Hematopoietic multipotent progenitor cell (in vitro differentiated cells): ENCODE data around the gene GNB2. TPM values are rescaled to one million over a fixed set of nuclear protein-coding genes. Genes with fewer than 3 reads are reported as not detected.
A peak's percentile ranks its signal among the peaks of the same experiment; 100 is the strongest.

Experiments used
- DNase-seq, 3 donors: peaks; one replicate each; pipeline ENCODE4 v3.0.0-alpha.2; 2011 to 2015; ENCODE audit warnings: low read depth in 2 of 3, low spot score in 2 of 3
- total RNA-seq: library from RNA; depleted of rRNA; stranded (reverse); fragments of >200 nt; gene quantifications from one replicate; pipeline ENCODE4 v1.2.3, GENCODE V29; 2012

The GNB2 gene
- total RNA-seq, result 121 TPM

DNA sequence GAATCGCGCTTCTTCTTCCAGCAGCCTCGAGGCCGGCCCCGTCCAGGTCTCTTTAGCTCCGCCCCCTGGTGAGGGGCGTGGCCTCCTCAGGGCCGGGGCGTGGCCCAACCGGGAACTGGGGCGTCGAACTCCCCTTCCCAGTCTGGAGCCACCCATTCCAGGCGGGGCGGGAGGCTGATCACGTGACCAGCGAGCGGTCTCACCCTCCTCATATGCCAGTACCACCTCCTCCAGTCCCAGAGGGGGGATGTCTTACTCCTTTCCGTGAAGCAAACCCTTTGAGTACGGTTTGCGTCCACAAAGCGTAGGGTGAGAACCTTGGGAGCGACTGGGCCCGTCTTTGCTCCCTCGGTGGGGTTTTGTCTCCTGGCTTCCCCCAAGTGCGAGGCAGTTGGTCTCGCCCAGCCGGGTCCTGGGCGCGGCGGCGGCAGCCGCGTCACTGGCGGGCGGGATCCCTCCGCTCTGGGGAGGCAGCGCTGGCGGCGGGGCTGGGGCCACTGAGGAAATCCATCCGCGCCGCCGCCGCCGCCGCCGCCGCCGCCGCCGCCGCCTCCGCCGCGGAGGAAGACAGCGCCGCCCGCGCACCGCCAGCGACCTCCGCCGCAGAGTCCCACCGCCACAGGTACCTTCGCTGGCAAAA is at the start of gene GNB2:
GNB2 (plus strand) TSS at position 439 of the 640 bp plus-strand sequence. CDS start 2,526 bp downstream, outside the sequence.
- peak; percentile 95 to 99 (median 98) for DNase-seq

GRCh38 chr7:100623951-100624824 is 49.4 kb upstream of the GNB2 start:
- no peak for DNase-seq

DNA sequence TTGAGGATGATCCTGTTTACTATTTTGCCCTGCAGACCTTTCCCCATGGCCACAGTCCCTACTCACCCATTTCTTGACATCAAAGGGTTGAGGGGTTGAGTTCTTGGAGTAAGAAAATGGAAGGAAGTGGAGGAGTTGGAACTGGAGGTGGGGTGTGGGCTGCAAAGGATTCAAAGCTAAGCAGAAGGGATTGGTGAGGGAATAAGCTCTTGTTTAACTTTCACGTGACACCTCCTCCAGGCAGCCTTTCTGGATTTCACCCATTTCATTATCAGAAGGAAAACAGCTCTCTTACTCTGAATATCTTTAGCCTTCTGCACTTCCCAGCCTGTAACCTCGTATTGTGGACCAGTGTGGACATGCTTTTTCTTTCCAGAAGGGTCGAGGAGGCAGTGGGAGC is 47.5 kb upstream of the GNB2 start:
- DNase-seq, result no peak

DNA sequence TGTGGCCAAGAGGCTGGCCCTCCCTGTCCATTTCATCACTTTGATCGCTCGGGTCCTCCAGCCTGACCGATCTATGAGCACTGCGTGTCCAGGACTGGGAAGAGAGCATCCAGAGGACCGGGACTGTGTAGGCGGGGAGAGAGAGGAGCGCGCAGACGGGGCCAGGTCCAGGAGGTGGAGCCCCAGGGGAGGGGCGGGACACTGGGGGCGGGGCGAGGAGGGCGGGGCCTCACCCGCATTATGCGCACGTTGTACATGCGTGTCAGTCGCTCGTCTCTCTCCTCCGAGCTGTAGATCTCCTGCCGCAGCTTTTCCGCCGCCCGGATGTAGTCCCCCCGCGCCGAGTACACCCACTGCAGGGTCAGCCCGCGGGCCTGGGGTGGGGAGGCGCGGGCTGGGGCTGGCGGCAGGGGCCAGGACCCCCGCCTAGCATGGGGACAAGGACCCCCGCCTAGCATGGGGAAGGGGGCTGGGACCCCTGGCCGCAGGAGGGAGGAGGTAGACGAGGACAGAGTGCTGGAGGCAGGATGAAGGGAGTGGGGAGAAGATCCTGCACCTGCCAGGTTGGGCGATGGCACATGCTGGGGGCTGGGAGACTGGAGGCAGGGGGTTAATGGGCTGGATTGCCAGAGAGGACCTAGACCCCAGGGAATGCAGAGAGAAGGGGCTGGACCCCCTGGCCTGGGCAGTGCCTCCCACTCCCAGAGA is 46.9 kb upstream of the GNB2 start:
- peak; percentile 76 to 80 (median 78) for DNase-seq

GRCh38 chr7:100627238-100627549 is 46.3 kb upstream of the GNB2 start:
- DNase-seq, result no peak

DNA sequence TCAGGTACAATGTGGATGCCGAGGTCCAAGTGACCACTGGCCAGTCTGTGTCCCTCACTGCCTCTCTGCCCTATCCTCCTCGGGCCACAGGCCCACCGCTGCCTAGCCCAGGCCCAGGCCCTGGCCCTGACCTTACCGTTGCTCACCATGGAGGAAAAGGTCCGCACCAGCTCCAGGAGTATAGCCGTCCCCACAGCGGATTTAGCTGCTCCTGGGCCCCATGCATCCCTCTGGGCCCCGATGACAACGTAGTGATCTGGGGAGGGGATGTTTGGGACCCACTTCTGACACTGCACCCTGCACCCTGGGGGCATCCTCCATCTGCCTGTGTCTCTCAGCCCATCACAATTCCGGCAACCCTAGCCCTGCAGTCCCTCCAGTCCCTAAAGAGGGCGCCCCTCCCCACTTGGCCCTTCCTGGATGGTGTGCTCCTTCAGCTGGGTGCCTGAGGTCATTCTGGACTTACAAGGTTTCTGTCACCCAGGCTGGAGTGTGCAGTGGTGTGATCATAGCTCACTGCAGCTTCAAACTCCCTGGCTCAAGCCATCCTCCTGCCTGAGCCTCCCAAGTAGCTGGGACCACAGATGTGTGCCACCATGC is 44.3 kb upstream of the GNB2 start:
- DNase-seq, result peak in 1 of 3 donors; percentile 30

- DNase-seq, result no peak
These were observed 43.5 kb upstream of the GNB2 start for GRCh38 chr7:100630066-100630465.

- peak in 2 of 3 donors; percentile 56 to 59 for DNase-seq
These were observed 40.4 kb upstream of the GNB2 start for GRCh38 chr7:100632951-100633717.

DNA sequence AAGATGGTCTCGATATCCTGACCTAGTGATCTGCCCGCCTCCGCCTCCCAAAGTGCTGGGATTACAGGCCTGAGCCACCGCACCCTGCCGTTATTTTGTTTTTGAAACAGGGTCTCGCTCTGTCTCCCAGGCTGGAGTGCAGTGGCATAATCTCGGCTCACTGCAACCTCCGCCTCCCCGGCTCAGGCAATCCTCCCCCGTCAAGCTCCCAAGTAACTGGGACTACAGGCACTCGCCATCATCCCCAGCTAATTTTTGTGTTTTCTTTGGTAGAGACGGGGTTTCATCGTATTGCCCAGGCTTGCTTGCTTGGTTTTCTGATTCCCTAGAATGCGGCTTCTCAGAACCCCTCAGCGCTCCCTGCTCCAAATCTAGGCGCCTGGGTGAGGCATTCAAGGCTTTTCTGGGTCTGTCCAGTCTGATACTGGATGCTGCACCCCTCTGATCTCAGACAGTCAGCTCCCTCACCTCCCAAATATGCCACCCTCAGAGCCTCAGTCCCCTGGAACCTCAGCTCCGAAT is 33.5 kb upstream of the GNB2 start:
- DNase-seq, result no peak

DNA sequence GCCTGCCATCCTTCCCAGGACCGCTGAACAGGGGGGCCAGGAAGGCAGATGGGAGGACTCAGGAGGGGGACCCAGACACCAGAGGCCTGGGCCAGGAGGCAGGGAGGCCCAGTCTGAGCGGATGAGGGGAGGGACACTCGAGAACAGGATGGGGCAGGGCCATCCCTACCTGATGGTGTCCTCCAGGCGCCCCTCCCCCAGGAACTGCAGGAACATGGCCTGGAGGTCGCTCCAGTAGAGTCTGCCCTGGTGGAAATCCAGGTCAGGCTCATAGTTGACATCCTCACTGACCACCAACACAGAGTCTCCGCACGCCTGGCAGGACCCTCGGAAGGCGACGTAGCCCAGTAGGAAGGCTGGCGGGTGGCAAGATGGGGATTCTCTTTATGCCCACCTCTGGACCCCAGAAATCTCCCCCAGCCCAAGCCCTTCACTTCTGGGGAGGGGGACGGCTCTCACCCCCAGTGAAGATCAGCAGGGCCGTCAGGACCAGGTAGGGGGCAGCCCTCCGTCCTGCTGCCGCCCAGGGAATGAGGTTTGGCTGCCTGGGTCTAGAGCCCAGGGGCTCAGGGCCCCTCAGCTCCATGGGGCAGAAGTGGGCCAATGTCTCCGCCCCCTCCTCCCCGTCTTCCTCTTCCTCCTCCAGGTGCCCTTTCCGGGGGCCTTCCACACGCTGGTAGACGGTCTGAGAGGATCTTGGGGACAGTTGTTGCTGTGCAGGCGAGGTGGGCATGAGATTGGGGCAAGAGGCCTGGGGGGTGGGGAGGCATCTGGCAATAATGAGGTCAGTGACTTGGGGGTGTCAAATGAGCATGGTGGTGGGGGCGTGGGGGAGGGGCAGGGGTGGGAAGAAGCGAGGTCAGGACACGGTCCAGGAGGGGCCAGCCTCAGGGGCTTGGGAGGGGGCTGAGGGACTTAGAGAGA is 32.8 kb upstream of the GNB2 start:
- peak in 1 of 3 donors; percentile 38 for DNase-seq

DNA sequence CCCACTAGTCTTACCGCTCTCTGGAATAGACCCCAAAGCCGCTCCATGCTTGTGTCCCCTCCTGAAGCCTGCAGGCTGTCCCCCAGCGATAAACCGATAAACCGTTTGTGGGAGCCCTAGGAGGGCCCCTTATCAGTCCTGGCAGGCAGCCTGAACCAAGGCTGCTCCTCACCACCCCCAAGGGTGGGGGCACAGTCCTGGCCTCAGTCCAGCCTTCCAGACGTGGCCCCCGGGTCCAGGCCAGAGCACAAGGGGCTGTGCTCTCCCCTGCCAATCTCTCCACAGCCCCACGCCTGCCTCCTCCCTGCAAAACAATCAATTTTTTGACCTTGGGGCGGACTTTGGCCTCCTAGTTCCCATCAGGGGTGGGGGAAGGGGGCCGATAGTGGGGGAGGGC is 32.1 kb upstream of the GNB2 start, which contains the start of gene TFR2:
TFR2 (minus strand) TSS at position 90 of the 397 bp plus-strand sequence; CDS start at position 47, 43 bp downstream.
- peak in 2 of 3 donors; percentile 58 to 81 for DNase-seq

GRCh38 chr7:100641860-100642533 is 31.5 kb upstream of the GNB2 start:
- DNase-seq, result no peak

- peak in 1 of 3 donors; percentile 42 for DNase-seq
These were observed 31.0 kb upstream of the GNB2 start for GRCh38 chr7:100642534-100642907.

- no peak for DNase-seq
These were observed 23.5 kb upstream of the GNB2 start for GRCh38 chr7:100649826-100650565.

GRCh38 chr7:100654908-100655831 is 18.4 kb upstream of the GNB2 start:
- DNase-seq, result no peak

- DNase-seq, result peak in 2 of 3 donors; percentile 70 to 80
These were observed 17.4 kb upstream of the GNB2 start, which contains the start of gene ACTL6B for GRCh38 chr7:100655908-100656674. ACTL6B (minus strand) TSS chr7:100656448; CDS start chr7:100656354, 94 bp downstream.
